CD4-positive, alpha-beta T cell treated with Interleukin-1 beta for 1 hour (primary cell): ENCODE measurements around the gene LHFPL3.

Experiments
- DNase-seq, 2 donors: peaks; one replicate each; pipeline ENCODE4 v3.0.0-alpha.2; 2020 to 2022

Gene LHFPL3

GRCh38 chr7:104940023-104940710 is 611.8 kb downstream of the LHFPL3 start:
- DNase-seq = no peak

GRCh38 chr7:104943502-104944343 is 615.3 kb downstream of the LHFPL3 start:
- peak; percentile 72 to 79 for DNase-seq

GRCh38 chr7:104945599-104945956 is 617.2 kb downstream of the LHFPL3 start:
- no peak for DNase-seq

GRCh38 chr7:104946338-104946737 is 617.9 kb downstream of the LHFPL3 start:
- no peak for DNase-seq

GRCh38 chr7:104950006-104950405 is 621.6 kb downstream of the LHFPL3 start:
- no peak for DNase-seq

- DNase-seq = no peak
Observed at GRCh38 chr7:104950754-104951153, 622.4 kb downstream of the LHFPL3 start.

- no peak for DNase-seq
Observed at GRCh38 chr7:104951546-104951945, 623.1 kb downstream of the LHFPL3 start.

- DNase-seq = no peak
Observed at GRCh38 chr7:104955276-104955675, 626.9 kb downstream of the LHFPL3 start.
